NAMALWA (cell line): ENCODE measurements around the gene EMC8.
"Not testable (repeated sequence)": the region's sequence is repeated elsewhere in the genome, so short reads cannot be mapped to it uniquely, and the experiment has no call there.

Experiments
- DNase-seq: peaks from one replicate; pipeline ENCODE4 v3.0.0-alpha.2; 2015; ENCODE audit warnings: low spot score

The EMC8 gene

GRCh38 chr16:85812031-85812807 is 12.9 kb upstream of the EMC8 start:
- no peak for DNase-seq

DNA sequence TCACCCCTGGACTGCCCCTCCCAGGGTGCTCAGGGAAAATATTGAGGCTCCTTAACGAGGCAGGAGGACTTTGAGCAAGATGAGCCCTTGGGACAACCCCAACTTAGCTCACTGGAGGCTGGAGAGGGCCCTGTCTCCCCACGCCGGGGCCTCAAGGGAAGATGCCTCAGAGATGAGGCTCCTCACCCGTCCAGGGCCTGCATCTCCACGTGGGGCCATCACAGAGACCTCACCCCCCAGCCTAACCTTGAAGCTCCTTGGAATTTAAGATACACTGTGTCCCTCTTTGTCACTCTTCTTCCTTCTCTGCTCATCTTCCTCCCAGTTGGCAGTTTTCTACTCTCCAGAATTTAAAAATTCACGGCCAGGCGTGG is 11.4 kb upstream of the EMC8 start:
- no peak for DNase-seq

GRCh38 chr16:85810097-85810741 is 10.9 kb upstream of the EMC8 start:
- DNase-seq: no peak

DNA sequence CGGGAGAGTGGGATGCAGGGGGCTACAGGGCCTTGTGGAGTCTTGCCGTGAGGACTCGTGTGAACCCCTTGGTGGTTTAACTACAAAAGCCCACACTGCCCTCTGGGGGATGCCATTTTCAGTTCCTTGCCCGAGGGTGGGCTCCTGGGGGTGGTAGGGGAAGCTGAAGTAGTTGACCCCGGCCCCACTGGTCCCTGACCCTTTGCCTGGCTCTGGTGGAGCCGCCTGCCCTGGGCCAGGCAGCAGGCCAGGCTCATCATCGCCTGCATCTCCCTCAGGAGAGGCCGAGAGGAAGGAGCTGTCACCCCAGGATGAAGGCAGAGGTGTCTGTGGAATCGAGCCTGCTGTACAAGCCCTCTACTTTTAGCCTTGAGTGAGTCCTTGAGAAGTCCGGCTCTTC is 10.3 kb upstream of the EMC8 start:
- peak; percentile 35 for DNase-seq

DNA sequence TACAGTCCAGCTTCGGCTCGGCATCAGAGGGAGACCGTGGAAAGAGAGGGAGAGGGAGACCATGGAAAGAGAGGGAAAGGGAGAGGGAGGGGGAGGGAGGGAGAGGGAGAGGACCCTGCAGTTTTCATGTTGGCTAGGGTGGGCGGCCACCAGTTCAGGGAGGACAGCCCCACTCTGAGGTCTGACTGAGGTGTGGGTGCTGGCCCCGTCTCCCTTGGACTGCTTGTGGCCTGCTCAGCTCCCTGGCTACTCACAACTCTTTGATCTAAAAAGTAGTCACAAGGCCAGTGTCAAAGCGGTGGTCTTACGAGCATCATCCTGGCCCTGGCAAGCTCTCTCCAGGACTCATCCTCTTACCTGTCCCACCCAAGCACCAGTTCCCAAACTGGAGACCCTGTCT is 9.6 kb upstream of the EMC8 start:
- no peak for DNase-seq

DNA sequence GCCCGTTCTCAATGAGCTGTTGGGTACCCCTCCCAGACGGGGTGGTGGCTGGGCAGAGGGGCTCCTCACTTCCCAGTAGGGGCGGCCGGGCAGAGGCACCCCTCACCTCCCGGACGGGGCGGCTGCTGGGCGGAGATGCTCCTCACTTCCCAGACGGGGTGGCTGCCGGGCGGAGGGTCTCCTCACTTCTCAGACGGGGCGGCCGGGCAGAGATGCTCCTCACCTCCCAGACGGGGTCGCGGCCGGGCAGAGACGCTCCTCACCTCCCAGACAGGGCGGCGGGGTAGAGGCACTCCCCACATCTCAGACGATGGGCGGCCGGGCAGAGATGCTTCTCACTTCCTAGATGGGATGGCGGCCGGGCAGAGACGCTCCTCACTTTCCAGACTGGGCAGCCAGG is 8.8 kb upstream of the EMC8 start:
- DNase-seq: not testable (repeated sequence)

- DNase-seq: not testable (repeated sequence)
These were observed 8.0 kb upstream of the EMC8 start for GRCh38 chr16:85807340-85807739.

GRCh38 chr16:85806539-85806938 is 7.2 kb upstream of the EMC8 start:
- DNase-seq: no peak

- DNase-seq: no peak
These were observed 6.2 kb upstream of the EMC8 start for GRCh38 chr16:85805442-85806045.

DNA sequence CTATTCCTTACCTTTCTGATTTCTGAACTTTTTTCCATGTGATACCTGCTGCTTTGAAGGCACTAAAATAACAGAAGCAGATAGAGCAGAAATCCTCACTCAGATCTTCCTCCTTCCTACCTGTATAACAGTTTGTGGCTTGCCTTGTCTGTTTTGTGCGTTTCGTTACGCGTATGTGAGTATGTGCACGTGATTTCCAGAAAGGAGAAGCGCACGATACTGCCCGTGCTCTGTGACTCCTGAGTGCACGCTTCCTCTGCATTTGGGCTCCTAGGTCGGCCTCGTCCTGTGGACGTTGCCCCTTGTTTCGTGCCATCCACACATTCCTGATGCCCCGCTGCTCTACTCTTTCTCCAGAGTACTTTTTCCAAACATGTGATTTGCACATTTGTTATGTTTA is 4.2 kb upstream of the EMC8 start:
- DNase-seq: no peak

GRCh38 chr16:85800321-85800669 is 951 bp upstream of the EMC8 start:
- DNase-seq: no peak

- DNase-seq: peak; percentile 64
These were observed 345 bp downstream of the EMC8 start for GRCh38 chr16:85798901-85799496.

DNA sequence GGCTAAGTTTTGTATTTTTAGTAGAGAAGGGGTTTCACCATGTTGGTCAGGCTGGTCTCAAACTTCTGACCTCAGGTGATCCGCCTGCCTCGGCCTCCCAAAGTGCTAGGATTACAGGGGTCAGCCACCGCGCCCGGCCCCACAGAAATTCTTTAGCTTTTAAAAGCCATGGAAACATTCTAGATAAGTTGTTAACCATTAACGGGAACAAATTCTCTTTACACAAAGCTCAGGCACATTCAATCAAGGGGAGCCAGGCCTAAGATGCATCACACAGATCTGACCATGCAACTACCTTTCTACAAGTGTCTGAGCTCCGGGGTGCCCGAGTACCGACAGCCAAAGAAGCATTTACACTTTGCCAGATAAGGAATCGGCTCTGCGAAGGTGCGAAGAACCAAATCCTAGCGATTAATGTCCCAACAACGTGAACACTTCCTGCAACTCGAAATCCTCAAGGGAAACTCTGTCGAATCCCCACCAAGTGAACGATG is 1.0 kb downstream of the EMC8 start:
- DNase-seq: no peak

- DNase-seq: no peak
These were observed 2.7 kb downstream of the EMC8 start for GRCh38 chr16:85796599-85796998.

DNA sequence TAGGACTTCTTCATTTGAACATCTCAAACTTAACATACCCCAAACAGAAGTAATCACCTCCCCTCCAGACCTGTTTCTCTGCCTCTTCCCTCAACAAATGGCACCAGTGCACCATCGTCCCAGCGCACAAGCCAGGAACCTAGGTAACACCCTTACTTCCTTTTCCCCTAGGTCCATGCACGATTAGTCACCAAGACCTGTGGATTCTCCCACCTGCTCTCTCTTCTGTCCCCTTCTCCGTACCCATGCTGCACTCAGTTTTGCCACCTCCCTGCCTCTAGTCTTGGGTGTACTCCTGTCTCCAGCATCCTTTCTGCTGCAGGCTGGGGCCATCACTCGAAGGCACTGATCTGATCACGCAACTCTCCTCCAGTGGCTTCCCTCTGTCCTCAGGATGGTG is 3.2 kb downstream of the EMC8 start:
- DNase-seq: no peak

DNA sequence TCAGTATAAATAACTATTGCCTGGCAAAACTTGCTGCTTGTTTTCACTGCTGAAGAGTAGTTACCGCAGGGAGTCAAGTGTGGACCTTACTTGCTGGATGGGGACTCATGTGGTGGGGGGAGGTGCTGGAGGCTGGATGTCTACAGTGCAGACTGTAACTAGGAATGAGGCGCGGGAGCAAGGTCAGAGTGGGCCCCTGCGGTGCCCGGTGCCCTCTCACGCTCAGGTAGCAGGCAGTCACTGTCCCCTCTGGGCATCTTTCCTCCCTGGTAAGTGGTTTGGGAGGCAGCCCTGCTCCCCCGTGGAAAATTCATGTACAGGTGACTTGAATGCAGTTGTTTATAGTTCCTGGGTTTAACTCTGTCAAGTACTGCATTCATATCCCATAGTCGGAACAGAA is 4.6 kb downstream of the EMC8 start:
- DNase-seq: no peak

DNA sequence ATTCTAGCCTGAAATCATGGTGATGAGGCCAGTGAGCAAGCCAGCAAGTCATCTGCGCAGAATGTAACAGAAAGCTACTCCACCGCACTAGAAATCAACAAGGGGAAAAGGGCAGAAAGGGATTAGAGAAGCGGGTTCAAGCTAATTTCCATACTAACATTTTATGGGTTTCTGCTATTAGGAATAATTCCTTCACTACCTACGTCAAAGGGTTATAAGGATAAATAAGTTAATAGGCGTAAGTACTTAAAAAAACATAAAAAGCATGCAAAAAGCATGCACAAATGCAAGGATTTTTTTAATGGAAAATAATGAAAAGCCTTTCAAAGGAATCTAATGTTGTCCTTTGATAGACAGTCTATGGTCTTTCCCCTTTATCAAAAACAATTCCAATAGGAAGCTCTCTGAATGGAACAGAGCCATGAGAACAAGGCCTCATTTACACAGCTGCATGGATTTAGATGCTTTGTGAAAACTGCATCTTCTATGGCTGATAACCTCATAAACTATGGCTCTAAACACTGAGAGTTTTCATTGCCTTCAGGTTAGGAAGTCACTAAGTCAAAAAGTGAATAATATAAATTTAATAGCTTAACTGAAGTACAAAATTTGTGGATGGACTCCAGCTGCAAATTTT is 5.6 kb downstream of the EMC8 start:
- no peak for DNase-seq

GRCh38 chr16:85789773-85790172 is 9.6 kb downstream of the EMC8 start:
- DNase-seq: no peak

DNA sequence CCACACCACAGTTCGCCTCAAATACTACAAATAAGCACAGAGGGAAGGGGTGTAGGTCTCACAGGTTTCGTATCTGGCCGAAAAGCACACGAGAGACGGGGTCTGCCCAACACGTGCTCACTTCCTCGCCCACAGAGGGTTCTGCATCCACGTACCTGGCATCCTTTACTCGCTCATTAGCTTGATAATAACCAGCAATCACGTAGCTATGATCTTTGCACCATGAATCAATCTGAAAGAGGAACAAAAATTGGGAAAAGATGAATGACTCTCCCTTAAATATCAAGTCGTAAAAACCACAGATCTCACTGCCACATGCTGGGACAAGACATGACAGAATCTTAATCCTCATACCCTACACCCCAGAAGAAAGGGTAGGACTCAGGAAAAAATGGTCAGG is 10.5 kb downstream of the EMC8 start:
- DNase-seq: no peak

DNA sequence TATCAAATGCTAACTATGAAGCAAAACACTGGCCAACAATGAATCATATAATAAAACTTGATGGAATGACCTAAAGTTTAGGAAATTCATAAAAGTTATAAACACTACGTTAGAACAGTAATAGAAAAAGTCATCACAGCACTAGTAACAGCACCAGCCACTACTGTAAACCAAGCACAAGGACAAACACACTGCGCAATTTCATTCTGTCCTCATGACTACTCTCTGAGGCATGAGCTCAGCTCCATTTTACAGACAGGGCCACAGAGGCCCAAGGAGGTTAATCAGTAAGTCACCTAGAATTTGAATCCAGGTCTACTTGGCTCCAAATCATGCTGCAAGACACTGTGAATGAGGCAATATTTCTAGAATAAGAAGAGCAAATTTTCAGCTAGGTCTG is 13.4 kb downstream of the EMC8 start:
- no peak for DNase-seq

DNA sequence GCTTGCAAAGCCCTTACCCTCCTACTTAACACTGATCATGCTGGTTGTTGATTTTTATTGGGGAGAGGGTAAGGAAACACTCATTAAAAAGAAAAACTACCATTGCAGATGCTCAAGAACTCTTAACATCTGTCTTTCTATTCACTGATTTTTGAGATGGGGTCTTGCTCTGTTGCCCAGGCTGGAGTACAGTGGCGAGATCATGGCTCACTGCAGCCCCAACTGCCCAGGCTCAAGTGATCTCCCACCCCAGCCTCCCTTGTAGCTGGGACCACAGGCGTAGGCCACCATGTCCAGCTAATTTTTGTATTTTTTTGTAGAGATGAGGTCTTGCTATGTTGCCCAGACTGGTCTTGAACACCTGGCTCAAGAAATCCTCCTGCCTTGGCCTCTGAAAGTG is 14.5 kb downstream of the EMC8 start:
- DNase-seq: no peak

GRCh38 chr16:85783441-85783840 is 15.9 kb downstream of the EMC8 start:
- peak; percentile 19 for DNase-seq

- DNase-seq: no peak
These were observed 16.9 kb downstream of the EMC8 start for GRCh38 chr16:85782451-85782850.
